Measurements from ENCODE around the gene TSPO. TPM values are rescaled to one million over a fixed set of nuclear protein-coding genes. Genes with fewer than 3 reads are reported as not detected.

TSPO gene
- total RNA-seq, 1 donor from 2014 or later, result 38.9 TPM

DNA sequence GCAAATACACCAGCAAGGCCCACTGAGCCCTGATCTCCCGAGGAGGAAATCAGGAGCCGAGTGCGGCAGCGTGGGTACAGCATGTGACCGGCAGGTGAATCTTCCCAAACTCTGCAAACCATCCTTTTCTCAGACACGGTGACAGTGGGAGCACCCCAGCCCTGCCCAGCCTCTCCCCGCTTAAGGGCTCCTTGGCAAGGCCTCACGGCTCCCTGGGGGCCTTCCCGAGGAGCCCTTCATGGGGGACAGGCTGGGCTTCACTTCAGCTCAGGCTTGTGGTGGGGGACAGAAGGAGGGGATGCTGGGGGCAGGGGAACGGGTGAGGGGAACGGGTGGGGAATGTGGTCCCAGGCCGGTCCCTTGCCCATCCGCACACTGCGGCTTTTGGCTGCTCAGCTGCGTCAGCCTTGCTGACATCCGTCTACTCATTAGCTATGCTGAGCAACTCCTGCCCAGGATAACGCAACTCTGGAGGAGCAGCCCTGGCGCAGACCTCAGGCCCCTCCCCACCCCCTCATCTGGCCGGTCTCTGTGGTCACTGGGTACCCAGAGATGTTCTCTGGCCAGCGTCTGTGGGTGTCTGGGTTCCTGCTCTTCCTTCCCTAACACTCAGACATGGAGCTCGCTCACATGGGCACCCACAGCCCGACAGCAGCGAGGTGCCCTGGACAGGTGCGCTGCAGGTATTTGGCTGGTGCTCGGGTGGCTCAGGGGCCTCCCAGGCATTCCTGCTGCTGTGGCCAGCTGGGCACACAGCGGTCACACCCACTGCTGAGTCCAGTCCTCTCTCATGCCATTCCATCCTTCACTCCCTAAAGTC, 57.6 kb downstream of the TSPO start:
- DNase-seq (ENCODE audit: low spot score), result no peak
- H3K4me1 Mint-ChIP-seq (ENCODE audit: unreplicated experiment), result no peaks in the 10 kb centered on the region
- H3K27ac Mint-ChIP-seq (ENCODE audit: unreplicated experiment), result no peak overlapping the region
- no peak overlapping the region for H3K4me3 Mint-ChIP-seq (ENCODE audit: unreplicated experiment)
- TF ChIP-seq, protein P1, sequence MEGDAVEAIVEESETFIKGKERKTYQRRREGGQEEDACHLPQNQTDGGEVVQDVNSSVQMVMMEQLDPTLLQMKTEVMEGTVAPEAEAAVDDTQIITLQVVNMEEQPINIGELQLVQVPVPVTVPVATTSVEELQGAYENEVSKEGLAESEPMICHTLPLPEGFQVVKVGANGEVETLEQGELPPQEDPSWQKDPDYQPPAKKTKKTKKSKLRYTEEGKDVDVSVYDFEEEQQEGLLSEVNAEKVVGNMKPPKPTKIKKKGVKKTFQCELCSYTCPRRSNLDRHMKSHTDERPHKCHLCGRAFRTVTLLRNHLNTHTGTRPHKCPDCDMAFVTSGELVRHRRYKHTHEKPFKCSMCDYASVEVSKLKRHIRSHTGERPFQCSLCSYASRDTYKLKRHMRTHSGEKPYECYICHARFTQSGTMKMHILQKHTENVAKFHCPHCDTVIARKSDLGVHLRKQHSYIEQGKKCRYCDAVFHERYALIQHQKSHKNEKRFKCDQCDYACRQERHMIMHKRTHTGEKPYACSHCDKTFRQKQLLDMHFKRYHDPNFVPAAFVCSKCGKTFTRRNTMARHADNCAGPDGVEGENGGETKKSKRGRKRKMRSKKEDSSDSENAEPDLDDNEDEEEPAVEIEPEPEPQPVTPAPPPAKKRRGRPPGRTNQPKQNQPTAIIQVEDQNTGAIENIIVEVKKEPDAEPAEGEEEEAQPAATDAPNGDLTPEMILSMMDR (IDR thresholded peaks at IDR 0.05; ENCODE audit: unreplicated experiment), result no peak
- H3K9me3 Mint-ChIP-seq (ENCODE audit: unreplicated experiment), result no peaks in the 10 kb centered on the region
- H3K27me3 Mint-ChIP-seq (ENCODE audit: unreplicated experiment), result peaks cover 9% of the 10 kb centered on the region
- H3K36me3 Mint-ChIP-seq (ENCODE audit: low read depth, unreplicated experiment), result peaks cover 9% of the 10 kb centered on the region

DNA sequence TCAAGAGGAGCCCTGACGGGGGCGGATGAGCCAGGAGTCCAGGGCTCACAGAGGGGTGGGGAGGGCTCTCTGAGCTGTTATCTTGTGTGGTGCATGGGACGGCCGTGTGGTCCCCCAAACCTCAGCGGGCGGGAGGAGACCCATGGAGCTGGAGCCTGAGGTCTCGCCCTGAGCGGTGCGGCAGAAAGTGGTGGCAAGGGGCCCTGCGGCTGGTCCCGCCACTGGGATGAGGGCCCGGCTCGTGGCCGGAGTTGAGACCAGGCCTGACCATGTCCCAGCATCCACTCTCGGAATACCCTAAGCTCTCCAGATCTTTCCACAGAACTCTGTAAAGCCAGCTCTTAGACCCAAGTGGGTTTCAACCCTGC, 58.1 kb downstream of the TSPO start:
- TF ChIP-seq, protein P1 (IDR thresholded peaks at IDR 0.05; ENCODE audit: unreplicated experiment), result no peak
- H3K27ac Mint-ChIP-seq (ENCODE audit: unreplicated experiment), result no peak overlapping the region
- H3K36me3 Mint-ChIP-seq (ENCODE audit: low read depth, unreplicated experiment), result peaks cover 9% of the 10 kb centered on the region
- H3K27me3 Mint-ChIP-seq (ENCODE audit: unreplicated experiment), result peaks cover 9% of the 10 kb centered on the region
- H3K4me3 Mint-ChIP-seq (ENCODE audit: unreplicated experiment), result no peak overlapping the region
- DNase-seq (ENCODE audit: low spot score), result no peak
- no peaks in the 10 kb centered on the region for H3K4me1 Mint-ChIP-seq (ENCODE audit: unreplicated experiment)
- H3K9me3 Mint-ChIP-seq (ENCODE audit: unreplicated experiment), result no peaks in the 10 kb centered on the region

DNA sequence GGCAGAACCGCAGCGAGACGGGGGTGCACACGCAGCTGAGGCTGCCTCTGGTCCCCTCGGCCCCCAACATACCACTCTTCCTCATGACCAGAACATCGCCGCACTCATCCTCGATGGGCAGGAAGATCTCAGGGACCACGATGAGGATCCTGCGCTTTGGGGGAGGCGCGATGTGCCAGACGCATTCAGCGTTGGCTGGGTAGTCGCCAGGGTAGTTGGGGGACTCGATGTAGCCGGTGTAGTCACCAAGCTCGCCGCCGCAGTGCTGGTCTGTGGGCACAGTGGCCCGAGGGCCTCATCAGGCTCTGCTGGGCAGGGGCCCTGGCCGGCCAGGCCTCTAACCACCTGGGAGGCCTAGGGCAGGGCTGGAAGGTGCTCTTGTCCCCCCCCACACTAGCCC, 58.6 kb downstream of the TSPO start:
- Mint-ChIP-seq H3K27me3 (ENCODE audit: unreplicated experiment) (peaks cover 10% of the 10 kb centered on the region), H3K4me1 (ENCODE audit: unreplicated experiment) (no peaks in the 10 kb centered on the region), H3K36me3 (ENCODE audit: low read depth, unreplicated experiment) (peaks cover 9% of the 10 kb centered on the region), H3K27ac (ENCODE audit: unreplicated experiment) (no peak overlapping the region), H3K4me3 (ENCODE audit: unreplicated experiment) (no peak overlapping the region), H3K9me3 (ENCODE audit: unreplicated experiment) (no peaks in the 10 kb centered on the region)
- TF ChIP-seq, protein P1 (IDR thresholded peaks at IDR 0.05; ENCODE audit: unreplicated experiment), result no peak
- no peak for DNase-seq (ENCODE audit: low spot score)

DNA sequence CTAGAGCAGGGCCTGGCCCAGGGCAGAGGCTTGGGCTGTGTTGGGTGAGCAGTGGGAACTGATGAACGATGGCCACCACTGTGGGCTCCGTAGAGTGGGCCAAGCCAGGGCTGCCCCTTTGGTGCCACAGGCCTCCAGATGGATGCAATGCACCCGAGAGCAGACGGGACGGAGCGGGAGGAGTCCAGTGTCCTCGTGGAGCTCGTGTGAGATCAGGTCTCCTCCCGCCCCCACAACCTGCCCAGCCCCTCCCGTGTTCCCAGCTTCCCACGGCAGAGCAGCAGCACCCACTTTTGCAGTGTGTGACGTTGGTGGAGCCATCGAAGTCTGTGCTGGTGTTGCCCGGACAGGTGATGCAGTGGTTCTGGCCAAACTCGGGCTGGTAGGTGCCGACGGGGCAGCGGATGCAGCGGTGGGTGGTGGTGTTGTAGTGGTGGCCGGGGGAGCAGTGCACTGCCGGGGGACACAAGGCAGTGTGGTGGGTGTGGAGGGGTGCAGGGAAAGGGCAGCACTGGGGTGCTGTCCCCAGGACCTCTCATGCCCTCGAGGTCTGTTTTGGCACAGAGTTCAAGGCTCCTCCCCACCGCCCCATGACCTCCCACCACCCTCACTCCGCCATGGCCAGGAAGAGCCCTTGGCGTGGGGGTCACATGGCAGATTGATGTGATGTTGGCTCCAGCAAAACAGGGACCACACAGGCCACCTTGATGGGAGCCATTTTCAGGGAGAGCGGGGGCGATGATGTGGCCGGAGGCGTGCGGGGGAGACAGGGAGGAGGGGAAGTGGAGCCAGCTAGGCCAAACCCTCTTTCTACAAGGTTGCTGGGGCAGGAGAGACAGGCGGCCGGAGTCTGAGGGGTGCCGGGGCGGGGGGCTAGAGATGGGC, 59.5 kb downstream of the TSPO start:
- Mint-ChIP-seq H3K9me3 (ENCODE audit: unreplicated experiment) (no peaks in the 10 kb centered on the region), H3K27ac (ENCODE audit: unreplicated experiment) (no peak overlapping the region), H3K36me3 (ENCODE audit: low read depth, unreplicated experiment) (peaks cover 9% of the 10 kb centered on the region), H3K27me3 (ENCODE audit: unreplicated experiment) (peaks cover 10% of the 10 kb centered on the region), H3K4me3 (ENCODE audit: unreplicated experiment) (no peak overlapping the region), H3K4me1 (ENCODE audit: unreplicated experiment) (no peaks in the 10 kb centered on the region)
- TF ChIP-seq, protein P1 (IDR thresholded peaks at IDR 0.05; ENCODE audit: unreplicated experiment), result no peak
- DNase-seq (ENCODE audit: low spot score), result no peak

Data from endothelial cell (in vitro differentiated cells).